Type B pancreatic cell (in vitro differentiated cells): ENCODE data around the gene COL4A2. TPM values are rescaled to one million over a fixed set of nuclear protein-coding genes. Genes with fewer than 3 reads are reported as not detected.

Experiments used
- DNase-seq: peaks from one replicate; pipeline ENCODE4 v3.0.0; 2021; ENCODE audit warnings: mixed read lengths; ENCODE audit not compliant: unreplicated experiment; ENCODE audit errors: extremely low spot score
- H3K27ac Mint-ChIP-seq: 2 replicates; pipeline ENCODE4 v1.8.0; 2021; ENCODE audit warnings: mild to moderate bottlenecking, mixed read lengths
- H3K27me3 Mint-ChIP-seq: 2 replicates; pipeline ENCODE4 v1.8.0; 2021; ENCODE audit warnings: mixed read lengths
- H3K36me3 Mint-ChIP-seq: 2 replicates; pipeline ENCODE4 v1.8.0; 2021; ENCODE audit warnings: mixed read lengths
- H3K4me1 Mint-ChIP-seq: one replicate; pipeline ENCODE4 v1.8.0; 2021; ENCODE audit warnings: mixed read lengths; ENCODE audit not compliant: unreplicated experiment
- H3K4me3 Mint-ChIP-seq: 2 replicates; pipeline ENCODE4 v1.8.0; 2021; ENCODE audit warnings: mild to moderate bottlenecking, mixed read lengths
- H3K9me3 Mint-ChIP-seq: 2 replicates; pipeline ENCODE4 v1.8.0; 2021; ENCODE audit warnings: mixed read lengths
- total RNA-seq: library from RNA; stranded (reverse); gene quantifications from 2 replicates; pipeline ENCODE4 v1.2.1, GENCODE V29; 2021; ENCODE audit warnings: low replicate concordance
- TF ChIP-seq, protein P1 (sequence below): fragments of 200-600 bp; sonication (generic); conservative IDR thresholded peaks from 2 replicates; pipeline ENCODE4 v1.5.0; 2021; ENCODE audit warnings: antibody characterized with exemption, mild to moderate bottlenecking

The COL4A2 gene
- total RNA-seq, 1 donor from 2014 or later = 145 TPM

- no peak for DNase-seq
- H3K9me3 Mint-ChIP-seq = no peaks in the 10 kb centered on the region
- H3K4me1 Mint-ChIP-seq = no peaks in the 10 kb centered on the region
- peaks cover 5% of the 10 kb centered on the region for H3K27me3 Mint-ChIP-seq
- no peak overlapping the region for H3K27ac Mint-ChIP-seq
- TF ChIP-seq, protein P1, sequence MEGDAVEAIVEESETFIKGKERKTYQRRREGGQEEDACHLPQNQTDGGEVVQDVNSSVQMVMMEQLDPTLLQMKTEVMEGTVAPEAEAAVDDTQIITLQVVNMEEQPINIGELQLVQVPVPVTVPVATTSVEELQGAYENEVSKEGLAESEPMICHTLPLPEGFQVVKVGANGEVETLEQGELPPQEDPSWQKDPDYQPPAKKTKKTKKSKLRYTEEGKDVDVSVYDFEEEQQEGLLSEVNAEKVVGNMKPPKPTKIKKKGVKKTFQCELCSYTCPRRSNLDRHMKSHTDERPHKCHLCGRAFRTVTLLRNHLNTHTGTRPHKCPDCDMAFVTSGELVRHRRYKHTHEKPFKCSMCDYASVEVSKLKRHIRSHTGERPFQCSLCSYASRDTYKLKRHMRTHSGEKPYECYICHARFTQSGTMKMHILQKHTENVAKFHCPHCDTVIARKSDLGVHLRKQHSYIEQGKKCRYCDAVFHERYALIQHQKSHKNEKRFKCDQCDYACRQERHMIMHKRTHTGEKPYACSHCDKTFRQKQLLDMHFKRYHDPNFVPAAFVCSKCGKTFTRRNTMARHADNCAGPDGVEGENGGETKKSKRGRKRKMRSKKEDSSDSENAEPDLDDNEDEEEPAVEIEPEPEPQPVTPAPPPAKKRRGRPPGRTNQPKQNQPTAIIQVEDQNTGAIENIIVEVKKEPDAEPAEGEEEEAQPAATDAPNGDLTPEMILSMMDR = no peak
- H3K4me3 Mint-ChIP-seq = no peak overlapping the region
- peaks cover 9% of the 10 kb centered on the region for H3K36me3 Mint-ChIP-seq
Observed at GRCh38 chr13:110477706-110478245, 170.7 kb downstream of the COL4A2 start.

- no peak overlapping the region for H3K4me3 Mint-ChIP-seq
- no peak overlapping the region for H3K27ac Mint-ChIP-seq
- TF ChIP-seq, protein P1 = no peak
- no peaks in the 10 kb centered on the region for H3K4me1 Mint-ChIP-seq
- no peaks in the 10 kb centered on the region for H3K9me3 Mint-ChIP-seq
- no peak for DNase-seq
- peaks cover 6% of the 10 kb centered on the region for H3K36me3 Mint-ChIP-seq
- peaks cover 5% of the 10 kb centered on the region for H3K27me3 Mint-ChIP-seq
Observed at GRCh38 chr13:110478405-110479214, 171.5 kb downstream of the COL4A2 start.

- no peak overlapping the region for H3K27ac Mint-ChIP-seq
- no peak for DNase-seq
- peaks cover 6% of the 10 kb centered on the region for H3K36me3 Mint-ChIP-seq
- no peak overlapping the region for H3K4me3 Mint-ChIP-seq
- TF ChIP-seq, protein P1 = no peak
- H3K4me1 Mint-ChIP-seq = no peaks in the 10 kb centered on the region
- H3K9me3 Mint-ChIP-seq = no peaks in the 10 kb centered on the region
- peaks cover 5% of the 10 kb centered on the region for H3K27me3 Mint-ChIP-seq
Observed at GRCh38 chr13:110479215-110479545, 172.1 kb downstream of the COL4A2 start.

GRCh38 chr13:110479648-110480047, 172.6 kb downstream of the COL4A2 start:
- TF ChIP-seq, protein P1 = no peak
- Mint-ChIP-seq H3K4me1 (no peaks in the 10 kb centered on the region), H3K36me3 (peaks cover 5% of the 10 kb centered on the region), H3K4me3 (no peak overlapping the region), H3K27me3 (peaks cover 5% of the 10 kb centered on the region), H3K9me3 (no peaks in the 10 kb centered on the region), H3K27ac (no peak overlapping the region)
- DNase-seq = no peak

DNA sequence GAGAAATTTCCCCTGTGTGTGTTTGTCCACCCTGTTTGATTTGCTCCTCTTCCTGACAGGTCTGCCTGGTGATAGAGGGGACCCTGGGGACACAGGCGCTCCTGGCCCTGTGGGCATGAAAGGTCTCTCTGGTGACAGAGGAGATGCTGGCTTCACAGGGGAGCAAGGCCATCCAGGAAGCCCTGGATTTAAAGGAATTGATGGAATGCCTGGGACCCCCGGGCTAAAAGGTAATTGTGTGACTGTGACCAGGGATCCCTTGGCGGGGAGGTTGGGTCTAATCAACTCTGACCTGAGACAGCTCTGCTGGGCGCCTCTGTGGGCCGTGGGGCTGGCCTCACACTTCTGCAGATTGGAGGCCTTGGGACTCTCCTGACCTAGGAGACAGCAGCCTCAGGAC, 173.1 kb downstream of the COL4A2 start:
- Mint-ChIP-seq H3K4me1 (no peaks in the 10 kb centered on the region), H3K27me3 (peaks cover under 1% of the 10 kb centered on the region), H3K9me3 (no peaks in the 10 kb centered on the region), H3K36me3 (no peaks in the 10 kb centered on the region), H3K4me3 (no peak overlapping the region), H3K27ac (no peak overlapping the region)
- DNase-seq = no peak
- TF ChIP-seq, protein P1 = no peak
